HG02981 (cell line): ENCODE results near the gene MYO3B.
"Not testable (repeated sequence)": the region's sequence is repeated elsewhere in the genome, so short reads cannot be mapped to it uniquely, and the experiment has no call there.

Experiments used
- ATAC-seq: cut with Tn5 transposase; IDR thresholded peaks from one replicate; pipeline ENCODE4 v1.9.1; 2021; ENCODE audit warnings: mild to moderate bottlenecking, moderate library complexity; ENCODE audit not compliant: unreplicated experiment

The MYO3B gene

DNA sequence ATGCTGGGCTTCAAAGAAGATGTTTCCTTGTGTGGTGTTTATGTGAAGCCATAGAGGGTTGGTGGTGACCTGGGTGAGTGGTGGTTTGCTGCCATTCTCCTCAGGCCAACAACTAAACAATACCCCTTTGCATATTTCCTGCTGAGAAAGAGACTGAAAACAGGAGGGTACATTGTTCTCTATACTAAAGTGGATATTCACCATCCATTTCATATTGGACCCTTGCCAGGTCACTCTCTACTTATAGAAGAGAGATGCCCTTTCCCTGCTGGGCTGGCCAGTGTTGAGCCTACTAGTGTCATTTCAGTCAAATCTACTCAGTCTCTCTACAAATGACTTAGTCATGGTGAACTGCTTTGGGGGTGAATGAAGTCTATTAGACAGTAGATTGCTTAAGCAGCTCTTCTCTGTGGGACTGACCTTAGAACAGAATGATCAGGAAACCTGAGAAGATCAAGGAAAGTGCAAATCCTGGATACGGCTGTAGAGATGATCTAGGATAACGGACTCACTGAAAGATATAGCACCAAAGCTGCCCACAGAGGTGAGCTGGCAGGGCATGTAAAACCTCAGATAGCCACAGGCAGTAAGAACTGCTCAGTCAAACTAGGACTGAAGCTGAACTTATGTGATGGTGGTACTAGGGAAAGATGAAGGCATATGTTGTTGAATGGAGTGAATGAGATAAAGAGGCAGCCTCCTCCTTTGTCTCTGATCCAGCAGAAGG lies 154.9 kb downstream of the MYO3B start:
- no peak for ATAC-seq

DNA sequence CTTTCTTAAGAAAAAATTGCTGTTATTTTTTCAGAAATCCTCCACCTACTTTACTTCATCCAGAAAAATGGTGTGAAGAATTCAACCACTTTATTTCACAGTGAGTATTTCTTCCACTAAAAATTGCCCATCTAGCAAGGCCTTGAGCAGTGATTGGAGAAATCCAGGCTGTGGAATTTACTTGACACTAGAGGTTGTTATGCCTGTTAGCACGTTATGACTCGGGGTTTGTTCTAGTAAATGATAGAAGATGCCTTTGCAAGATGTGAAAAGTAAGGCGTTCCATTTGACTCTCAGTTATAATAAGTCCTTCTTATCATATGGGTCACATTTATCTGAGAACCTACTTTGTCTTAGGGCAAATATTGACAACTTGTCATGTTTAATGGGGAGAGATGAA lies 157.4 kb downstream of the MYO3B start:
- no peak for ATAC-seq

DNA sequence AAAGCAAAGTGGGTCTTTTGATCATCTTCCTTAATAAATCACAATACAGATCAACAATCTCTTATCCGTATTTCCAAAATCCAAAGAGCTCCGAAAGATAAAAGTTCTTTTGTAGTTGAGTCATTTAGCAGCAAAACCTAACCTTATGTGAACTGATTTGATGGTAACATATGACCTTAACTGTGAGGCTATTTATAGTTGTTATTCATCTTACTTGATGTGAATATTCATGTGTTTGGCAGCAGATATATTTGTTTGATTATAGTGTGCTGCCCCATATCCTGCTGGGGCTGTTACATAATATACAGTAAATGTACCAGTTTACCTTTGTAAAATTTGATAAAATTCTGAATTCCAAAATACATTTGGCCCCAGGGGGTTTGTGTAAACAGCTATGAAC lies 158.5 kb downstream of the MYO3B start:
- no peak for ATAC-seq

DNA sequence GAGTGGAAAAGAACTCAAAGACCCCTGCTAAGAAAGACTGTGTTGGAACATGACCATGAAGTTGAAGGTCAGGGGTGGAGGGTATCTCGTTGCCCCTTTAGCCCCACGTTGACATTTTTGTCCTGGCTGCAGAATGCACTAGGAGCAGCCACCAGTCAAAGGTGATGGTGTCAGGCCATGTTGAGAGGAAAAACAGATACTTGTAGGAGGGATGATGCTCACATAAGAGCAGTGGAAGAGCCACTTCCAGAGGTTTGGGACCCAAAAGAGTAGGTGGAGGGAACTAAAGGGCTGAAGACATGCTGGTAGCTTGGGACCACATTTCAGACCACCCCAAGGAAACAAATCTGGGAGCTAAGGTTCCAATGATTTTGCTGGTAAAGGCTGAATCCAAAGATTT lies 159.0 kb downstream of the MYO3B start:
- no peak for ATAC-seq

DNA sequence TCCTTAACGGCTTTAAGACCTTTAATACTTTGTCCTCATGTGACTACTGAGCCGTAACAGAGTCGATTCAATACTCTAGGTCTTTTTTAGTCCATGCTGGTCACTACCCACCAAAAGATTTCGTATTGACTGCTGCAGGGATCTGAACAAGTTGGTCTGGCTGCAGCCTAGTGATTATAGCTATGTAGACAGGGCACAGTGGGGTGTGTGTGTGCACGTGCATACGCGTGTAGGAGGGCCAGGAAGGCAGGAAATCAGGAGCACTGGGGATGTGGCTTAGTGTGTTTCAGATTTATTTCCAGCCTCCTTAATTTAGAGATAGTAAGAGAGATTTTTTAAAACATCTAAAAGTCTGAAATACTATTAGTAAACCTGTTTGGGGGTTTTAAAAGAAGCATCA lies 161.4 kb downstream of the MYO3B start:
- ATAC-seq, result no peak

DNA sequence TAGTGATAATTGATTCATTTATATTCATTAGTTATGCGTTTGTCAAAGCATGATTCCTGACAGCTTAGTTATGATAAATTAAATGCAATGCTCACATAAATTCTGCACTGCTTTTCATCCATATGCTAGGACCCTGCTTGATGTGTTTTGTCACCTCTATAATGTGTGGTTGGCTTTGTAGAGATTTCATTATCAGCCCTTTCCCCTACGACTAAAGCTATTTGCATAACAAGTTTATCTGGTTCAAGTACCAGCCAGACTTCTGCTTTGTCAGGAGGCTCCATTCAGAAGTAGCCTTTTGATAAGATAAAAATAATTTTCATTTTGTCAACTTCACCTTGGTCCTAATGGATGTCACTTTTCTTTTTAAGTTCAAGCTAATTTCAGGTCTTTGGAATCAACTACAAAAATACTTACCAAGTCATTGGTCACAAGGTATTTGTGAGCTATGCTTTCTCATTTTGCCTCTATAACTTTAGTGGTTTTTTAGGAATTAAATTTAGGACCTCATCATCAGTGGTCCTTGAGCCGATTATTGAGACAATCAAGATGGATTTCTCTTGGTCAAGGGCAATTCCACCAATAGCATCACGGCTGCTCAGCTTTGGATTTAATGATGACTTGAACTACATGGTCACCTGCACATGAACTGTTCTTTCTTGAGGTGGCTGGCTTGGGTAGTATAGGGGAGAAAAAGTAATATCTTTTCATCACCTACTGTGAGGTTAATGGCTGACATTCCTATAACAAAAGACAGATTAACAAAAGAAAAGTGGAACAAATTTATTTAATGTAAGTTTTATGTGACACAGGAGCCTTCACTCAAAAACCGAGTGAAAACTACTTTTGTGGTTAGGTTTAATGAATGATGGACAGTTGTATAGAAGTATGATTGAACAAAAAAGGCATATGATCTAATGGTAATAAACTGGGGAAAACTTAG lies 162.1 kb downstream of the MYO3B start:
- ATAC-seq, result no peak

DNA sequence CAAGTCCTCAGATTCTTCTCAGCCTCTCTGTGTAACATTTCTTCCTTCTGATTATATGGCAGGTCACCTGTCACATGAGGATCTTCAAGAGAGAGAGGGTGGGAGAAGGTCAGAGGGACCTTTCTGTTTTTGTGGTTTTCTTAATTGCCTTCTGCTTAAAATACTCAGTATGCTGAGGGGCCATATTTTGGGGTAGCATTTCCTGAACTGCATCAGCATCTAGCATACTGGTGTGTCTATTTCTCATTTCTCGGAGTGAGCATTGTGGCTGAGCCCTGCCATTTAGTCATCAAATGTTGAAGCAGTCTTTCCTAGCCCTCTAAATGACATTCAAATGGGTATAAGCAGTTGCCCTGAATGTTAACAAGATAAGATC lies 162.7 kb downstream of the MYO3B start:
- ATAC-seq, result no peak

DNA sequence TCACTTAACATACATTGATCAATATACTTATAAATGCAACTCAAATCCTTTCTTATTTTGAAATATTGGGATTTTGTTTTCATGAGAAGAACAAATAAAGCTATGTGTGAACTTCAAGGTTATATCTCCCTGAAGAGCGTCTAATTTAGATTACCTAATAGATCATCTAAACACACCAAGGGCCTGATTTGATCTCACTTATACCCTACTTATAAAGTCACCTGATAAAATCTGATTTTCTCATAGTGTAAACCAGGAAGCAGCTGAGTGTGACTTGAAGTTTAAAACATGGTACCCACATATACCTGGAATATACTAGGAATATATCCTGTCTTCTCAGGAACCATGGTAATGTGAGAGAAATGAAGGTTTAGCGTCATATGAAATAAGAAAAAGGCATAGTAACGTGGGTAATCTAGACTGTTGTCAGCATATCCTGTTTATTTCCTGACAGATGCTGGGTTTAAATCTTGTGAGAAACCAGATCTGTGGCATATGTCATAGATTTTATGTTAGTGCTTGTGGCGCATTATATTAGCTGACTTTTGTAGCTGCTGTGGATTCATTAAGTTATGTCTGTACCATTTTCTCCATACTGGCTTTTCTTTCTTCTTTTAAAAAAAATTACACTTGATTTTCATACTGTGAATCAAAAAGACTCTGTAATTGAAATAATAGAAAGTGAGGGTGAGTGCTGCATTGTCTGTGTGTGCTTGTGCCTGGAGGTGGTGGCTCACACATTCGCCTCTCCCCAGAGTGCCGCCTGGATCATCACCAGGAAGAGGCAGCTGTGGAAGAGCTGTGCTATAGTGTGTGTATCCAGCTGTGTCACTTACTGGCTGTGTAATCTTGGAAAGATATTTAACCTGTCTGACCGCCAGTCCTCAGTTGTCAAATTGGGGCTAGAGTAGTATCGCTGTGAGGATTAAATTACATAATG lies 164.0 kb downstream of the MYO3B start:
- no peak for ATAC-seq

DNA sequence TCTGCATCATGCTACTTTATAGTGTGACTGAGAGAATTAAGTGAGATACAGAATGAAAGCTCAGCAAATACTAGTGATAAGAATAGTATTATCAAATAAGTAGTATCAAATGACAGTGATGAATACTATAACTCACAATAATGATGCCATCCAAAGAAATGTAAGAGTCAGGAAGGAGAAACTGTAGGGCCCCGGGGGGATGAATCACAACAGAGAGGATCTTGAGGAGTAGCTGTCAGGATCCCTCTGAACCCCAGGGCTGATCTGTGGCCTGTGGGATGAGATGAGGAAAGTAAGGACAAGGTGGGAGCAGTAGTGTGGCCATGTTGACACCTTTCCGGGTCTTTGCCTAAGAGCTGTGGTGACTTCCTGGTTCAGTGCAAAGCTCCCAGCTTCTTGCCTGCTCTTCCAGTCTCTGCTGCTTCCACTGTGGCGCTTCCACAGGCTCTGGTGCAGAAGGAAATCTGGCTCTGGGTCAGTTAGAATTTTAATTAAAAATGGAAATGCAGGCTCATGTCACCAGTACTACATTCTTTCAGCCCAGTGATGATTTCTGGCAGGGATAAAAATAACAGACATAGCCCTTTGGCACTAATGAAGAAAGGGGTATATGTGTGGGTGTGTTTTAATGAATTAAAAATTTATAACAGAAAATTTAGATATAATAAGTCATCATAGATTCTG lies 166.9 kb downstream of the MYO3B start:
- no peak for ATAC-seq

DNA sequence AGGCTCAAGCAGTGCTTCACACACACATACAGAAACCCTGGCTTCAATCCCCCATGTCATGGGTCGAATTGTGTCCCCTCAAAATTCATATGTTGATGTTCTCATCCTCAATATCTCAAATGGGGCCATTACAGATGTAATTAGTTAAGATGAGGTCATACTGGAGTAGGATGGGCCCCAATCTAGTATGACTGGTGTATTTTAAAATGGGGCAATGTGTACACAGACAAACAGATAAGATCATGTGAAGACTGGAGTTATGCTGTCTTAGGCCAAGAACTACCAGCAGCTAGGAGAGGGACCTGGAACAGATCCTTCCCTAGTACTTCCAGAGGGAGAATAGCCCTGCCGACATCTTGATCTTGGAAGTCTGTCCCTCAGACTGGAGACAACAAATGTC lies 167.7 kb downstream of the MYO3B start:
- ATAC-seq, result no peak

DNA sequence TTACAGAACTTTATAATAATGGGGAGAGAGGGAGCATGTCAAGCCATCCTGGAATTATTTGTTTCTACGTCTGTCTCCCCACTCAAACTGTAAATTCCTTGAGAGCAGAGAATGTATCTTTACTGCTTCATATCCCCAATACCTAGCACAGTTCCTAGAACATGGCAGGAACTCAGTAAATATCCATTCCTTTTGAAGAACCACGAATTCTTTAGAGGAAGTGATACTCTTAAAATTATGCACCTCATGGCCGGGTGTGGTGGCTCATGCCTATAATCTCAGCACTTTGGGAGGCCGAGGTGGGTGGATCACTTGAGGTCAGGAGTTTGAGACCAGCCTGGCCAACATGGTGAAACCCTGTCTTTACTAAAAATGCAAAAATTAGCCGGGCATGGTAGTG lies 171.3 kb downstream of the MYO3B start:
- not testable (repeated sequence) for ATAC-seq

DNA sequence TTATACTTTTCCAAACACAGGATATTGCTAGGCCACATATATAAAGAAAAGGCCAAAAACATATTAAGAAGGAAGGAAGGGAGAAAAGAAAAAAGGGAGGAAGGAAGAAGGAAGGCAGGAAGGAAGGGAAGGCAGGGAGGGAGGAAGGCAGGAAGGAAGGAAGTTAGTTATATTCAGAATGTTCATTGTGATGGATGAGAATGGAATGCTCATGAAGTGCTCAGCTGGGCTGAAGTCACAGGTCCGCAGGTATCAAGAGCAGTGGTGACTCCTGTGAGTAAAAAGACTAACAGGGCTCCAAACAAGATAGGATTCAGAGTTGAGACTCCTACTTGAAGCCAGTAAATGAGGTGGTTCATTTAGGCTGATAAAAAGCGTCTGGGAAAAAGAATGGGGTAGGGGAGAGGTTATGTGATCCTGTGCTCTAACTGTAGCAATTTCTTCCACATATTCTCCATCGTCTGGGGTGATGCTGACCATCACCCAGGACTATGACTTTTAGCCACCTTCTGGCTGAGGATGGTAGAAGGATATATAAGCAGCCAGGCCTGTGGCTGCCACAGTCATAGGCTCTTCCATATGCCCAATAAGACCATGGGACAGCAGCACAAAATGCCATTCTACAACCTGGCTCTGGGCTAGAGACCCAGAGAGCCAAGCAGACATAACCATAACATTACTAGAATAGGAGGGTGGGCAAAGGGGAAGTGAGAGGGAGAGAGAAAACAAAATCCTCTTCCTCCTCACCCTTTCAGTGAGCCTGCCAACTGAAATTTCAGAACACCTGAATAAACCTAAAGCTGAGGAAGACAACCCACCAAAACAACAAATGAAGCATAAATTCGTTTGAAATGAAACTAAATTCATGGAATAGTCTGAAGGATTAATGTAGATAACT lies 173.2 kb downstream of the MYO3B start:
- no peak for ATAC-seq

DNA sequence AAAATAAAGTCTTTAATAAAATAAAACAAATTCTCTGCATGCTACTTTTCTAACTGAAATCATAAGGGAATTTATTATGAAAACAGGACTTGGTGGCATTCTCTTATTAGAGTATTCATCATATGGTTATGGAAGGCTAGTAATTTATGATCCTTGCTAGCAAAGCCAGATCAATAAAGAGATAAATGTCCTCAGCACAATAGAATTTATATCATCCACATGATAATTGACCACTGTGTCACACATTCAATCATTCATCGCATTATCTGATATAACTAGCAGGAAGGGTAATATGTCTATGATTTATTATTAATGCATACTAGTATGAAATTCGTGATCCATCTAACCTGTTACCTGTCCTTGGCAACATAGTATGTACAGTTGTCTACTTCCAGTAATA lies 175.8 kb downstream of the MYO3B start:
- ATAC-seq, result no peak

DNA sequence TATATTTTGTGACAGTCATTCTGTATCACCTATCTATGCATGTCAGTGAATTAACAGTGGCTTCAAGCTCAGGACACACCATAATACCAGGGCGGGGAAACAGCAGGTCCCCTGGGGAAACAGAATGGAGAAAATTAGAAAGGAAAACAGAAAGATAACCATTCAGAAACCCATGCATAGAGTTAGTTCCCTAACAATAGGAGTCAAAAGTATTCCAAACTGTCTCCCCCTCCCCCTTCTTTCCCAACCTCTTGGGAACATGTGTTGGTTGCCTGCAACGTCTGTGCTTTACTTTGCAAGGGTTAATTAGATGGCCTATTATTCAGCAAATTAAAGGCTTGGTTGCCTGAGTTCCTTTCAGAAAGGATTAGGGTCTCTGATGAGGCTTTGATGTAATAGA lies 176.4 kb downstream of the MYO3B start:
- ATAC-seq, result no peak

DNA sequence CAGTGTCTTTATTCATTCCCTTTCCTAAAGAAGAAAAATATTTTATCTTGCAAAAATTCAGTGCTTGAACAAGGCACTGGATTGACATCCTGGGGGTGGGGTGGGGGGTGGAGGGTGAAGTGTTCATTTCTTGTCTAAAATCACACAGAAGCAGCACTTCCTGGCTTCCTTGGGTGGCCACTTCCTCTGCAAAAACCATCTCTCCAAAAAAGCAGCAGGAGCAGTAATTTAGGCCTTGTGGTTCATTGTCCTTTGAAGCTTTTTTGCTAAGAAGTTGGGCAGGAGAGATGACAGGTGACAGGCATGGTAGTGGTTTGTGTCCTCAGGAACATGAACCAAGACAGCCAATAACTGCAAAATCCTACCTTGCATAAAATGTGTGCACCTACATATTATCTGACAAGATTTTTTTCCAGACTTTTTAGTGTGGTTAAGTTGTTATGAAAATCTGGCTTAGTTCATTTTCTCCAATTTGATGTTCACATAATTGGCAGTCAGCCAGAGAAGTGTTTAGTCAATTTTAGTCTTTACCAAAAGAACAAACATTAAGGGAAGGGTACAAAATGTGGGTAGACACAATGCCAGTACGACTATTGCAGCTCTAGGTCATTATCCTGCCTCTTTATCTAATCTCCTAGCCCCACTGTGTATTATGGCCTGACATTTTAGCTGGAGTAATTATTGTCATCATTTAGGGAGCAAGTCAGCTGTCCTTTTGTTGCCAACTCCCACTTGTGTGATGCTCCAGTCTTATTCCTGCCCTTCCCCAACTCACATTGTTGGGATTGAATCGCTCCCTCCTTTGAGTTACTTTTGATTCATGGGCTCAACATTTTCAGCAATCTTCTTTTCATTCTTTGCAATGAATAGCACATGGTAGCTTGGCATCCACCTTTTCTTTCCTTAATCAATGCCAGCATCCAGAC lies 177.2 kb downstream of the MYO3B start:
- no peak for ATAC-seq

DNA sequence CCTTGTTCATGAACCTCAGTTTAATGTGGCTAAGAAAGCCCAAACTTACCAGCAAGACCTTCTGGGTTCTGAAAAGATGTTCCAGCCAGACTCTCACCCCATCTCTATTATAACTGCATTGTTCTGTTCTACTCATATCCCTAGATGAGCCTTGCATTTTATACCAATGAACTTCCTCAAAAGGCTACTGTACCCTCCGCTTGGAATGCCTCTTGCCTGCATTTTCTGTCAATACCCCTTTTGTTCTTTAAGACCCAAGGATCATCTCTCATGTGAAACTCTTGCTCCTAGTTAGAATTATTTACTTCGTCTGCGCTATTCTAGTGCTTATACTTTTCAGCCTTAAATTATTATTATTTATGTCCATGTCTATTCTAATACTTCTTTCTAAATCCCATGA lies 181.5 kb downstream of the MYO3B start:
- no peak for ATAC-seq

DNA sequence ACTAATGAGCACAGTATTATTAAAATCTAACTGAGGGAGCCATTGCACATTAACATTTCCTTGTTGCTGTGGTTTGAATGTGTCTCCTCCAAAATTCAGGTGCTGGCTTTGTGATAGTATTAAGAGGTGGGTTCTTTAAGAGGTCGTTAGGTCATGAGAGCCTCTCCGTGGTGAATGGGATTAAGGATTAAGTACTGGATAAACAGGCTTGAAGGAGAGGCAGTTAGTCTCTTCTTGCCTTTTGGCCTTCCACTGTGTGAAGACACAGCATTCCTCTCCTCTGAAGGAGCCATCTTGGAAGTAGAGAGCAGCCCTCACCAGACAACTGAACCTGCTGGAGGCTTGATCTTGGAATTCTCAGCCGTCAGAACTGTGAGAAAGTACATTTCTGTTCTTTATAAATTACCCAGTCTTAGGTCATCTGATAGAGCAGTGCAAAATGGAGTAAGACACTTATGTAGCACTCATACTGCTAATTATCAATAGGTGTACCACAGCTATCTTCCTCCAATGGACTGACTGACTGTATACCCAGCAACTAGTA lies 182.7 kb downstream of the MYO3B start:
- no peak for ATAC-seq
